ENCODE measurements around the gene THUMPD3.

Gene THUMPD3

GRCh38 chr3:9388142-9388541, 25.3 kb downstream of the THUMPD3 start:
- no peak for DNase-seq
- no peaks in the 10 kb centered on the region for H3K9me3 ChIP-seq
- intact Hi-C loops (cut with DNase I; ENCODE audit: low total_unique reads): no loop called here
- H3K4me3 ChIP-seq: no peak overlapping the region
- H3K27ac ChIP-seq: no peak overlapping the region
- peaks cover 0 to 20% (median 1%) of the 10 kb centered on the region in 4 donors for H3K4me1 ChIP-seq
- peaks cover 77 to 83% (median 77%) of the 10 kb centered on the region in 3 donors for H3K36me3 ChIP-seq
- H3K27me3 ChIP-seq: no peaks in the 10 kb centered on the region
- no peak for TF ChIP-seq CTCF (IDR thresholded peaks at IDR 0.05)

- Histone ChIP-seq H3K4me1 (peaks cover 0 to 25% (median 1%) of the 10 kb centered on the region in 4 donors), H3K27me3 (no peaks in the 10 kb centered on the region), H3K4me3 (no peak overlapping the region), H3K9me3 (no peaks in the 10 kb centered on the region), H3K36me3 (peaks cover 72 to 84% (median 76%) of the 10 kb centered on the region in 3 donors), H3K27ac (no peak overlapping the region)
- TF ChIP-seq CTCF (IDR thresholded peaks at IDR 0.05): no peak
- no peak for DNase-seq
- intact Hi-C loops (cut with DNase I; ENCODE audit: low total_unique reads): no loop called here
These were observed 25.9 kb downstream of the THUMPD3 start for GRCh38 chr3:9388562-9389272.

- intact Hi-C loops (cut with DNase I; ENCODE audit: low total_unique reads): no loop called here
- Histone ChIP-seq H3K4me3 (no peak overlapping the region), H3K27me3 (no peaks in the 10 kb centered on the region), H3K9me3 (no peaks in the 10 kb centered on the region), H3K36me3 (peaks cover 55 to 68% (median 67%) of the 10 kb centered on the region in 3 donors), H3K4me1 (peaks cover 0 to 42% (median 16%) of the 10 kb centered on the region in 4 donors), H3K27ac (no peak overlapping the region)
- no peak for DNase-seq
- no peak for TF ChIP-seq CTCF (IDR thresholded peaks at IDR 0.05)
These were observed 27.5 kb downstream of the THUMPD3 start for GRCh38 chr3:9390265-9390888.

GRCh38 chr3:9392041-9392440, 29.2 kb downstream of the THUMPD3 start:
- Histone ChIP-seq H3K4me3 (no peak overlapping the region), H3K27ac (no peak overlapping the region), H3K9me3 (no peaks in the 10 kb centered on the region), H3K4me1 (peaks cover 0 to 45% (median 22%) of the 10 kb centered on the region in 4 donors), H3K27me3 (no peaks in the 10 kb centered on the region), H3K36me3 (peaks cover 44 to 55% (median 52%) of the 10 kb centered on the region in 3 donors)
- DNase-seq: no peak
- intact Hi-C loops (cut with DNase I; ENCODE audit: low total_unique reads): no loop called here
- TF ChIP-seq CTCF (IDR thresholded peaks at IDR 0.05): no peak

GRCh38 chr3:9395570-9396300, 32.9 kb downstream of the THUMPD3 start:
- peaks cover 10 to 18% (median 15%) of the 10 kb centered on the region in 3 donors for H3K36me3 ChIP-seq
- TF ChIP-seq CTCF (IDR thresholded peaks at IDR 0.05): no peak
- H3K27me3 ChIP-seq: no peaks in the 10 kb centered on the region
- H3K9me3 ChIP-seq: no peaks in the 10 kb centered on the region
- no peak for DNase-seq
- H3K4me1 ChIP-seq: peaks cover 0 to 65% (median 34%) of the 10 kb centered on the region in 4 donors
- H3K27ac ChIP-seq: peak overlapping the region; percentile 99 to 100
- intact Hi-C loops (cut with DNase I; ENCODE audit: low total_unique reads): no loop called here
- H3K4me3 ChIP-seq: peak overlapping the region; percentile 95 to 97
